HCT116 (cell line): ENCODE results near the gene CAMK1D. TPM values are rescaled to one million over a fixed set of nuclear protein-coding genes. Genes with fewer than 3 reads are reported as not detected.

Experiments used
- ATAC-seq: fragments of 200-7000 bp; cut with Tn5 transposase; 2 replicates; pipeline ENCODE4 v1.9.1; 2020; ENCODE audit warnings: mild to moderate bottlenecking, moderate library complexity
- BruUV-seq: library from RNA; stranded (reverse); fragments of 400-500 nt; replicated peaks from 2 replicates; lab custom pipeline; 2021; lab: Mats Ljungman, UMichigan
- CTCF ChIA-PET: fragments of 300-600 bp; sonication (Branson Sonifier 250); formaldehyde crosslinking; loops from one replicate; lab custom pipeline; 2021; ENCODE audit warnings: antibody characterized with exemption; lab: Charles Lee
- POLR2A ChIA-PET: fragments of 300-600, 350-600 bp; sonication (Branson Sonifier 250); formaldehyde crosslinking; loops from one replicate; lab custom pipeline; 2021; ENCODE audit warnings: antibody characterized with exemption; lab: Charles Lee
- RAD21 ChIA-PET, 2 experiments: fragments of 300-600 bp; sonication (Branson Sonifier 250); formaldehyde crosslinking; loops; one replicate each; lab custom pipeline; 2023; ENCODE audit warnings: low total read pairs in 2 of 2; ENCODE audit not compliant: uncharacterized antibody in 2 of 2, unreplicated experiment in 2 of 2, low non-redundant PET in 1 of 2; lab: Charles Lee
- DNase-seq: peaks from one replicate; pipeline ENCODE4 v3.0.0-alpha.2; 2010; ENCODE audit warnings: low read depth, low spot score
- H2AFZ ChIP-seq: fragments of 200-600 bp; shearing (Covaris generic), sonication (generic); 2 replicates; pipeline ENCODE4 v1.6.1; 2017; ENCODE audit warnings: low read depth, mixed run types, mixed read lengths, antibody characterized with exemption, low read length; ENCODE audit not compliant: poor library complexity, severe bottlenecking
- H3K27ac ChIP-seq: 2 replicates; pipeline ENCODE4 v1.5.1; 2012; ENCODE audit warnings: low read depth, low read length
- H3K27me3 ChIP-seq: fragments of 200-600 bp; sonication (generic); 2 replicates; pipeline ENCODE4 v1.6.1; 2016; ENCODE audit warnings: mixed run types, low read length, mixed read lengths; ENCODE audit not compliant: insufficient read depth
- H3K36me3 ChIP-seq, 2 experiments: fragments of 200-500 bp in 1 of 2; fragments of 200-600 bp in 1 of 2; sonication (Bioruptor generic) in 1 of 2; sonication (generic) in 1 of 2; 2 replicates each; pipeline versions ENCODE4 v1.5.1 to v1.6.1; 2014 to 2016; ENCODE audit warnings: low read length in 2 of 2, inconsistent platforms in 1 of 2, mixed read lengths in 1 of 2, mixed run types in 1 of 2; ENCODE audit not compliant: insufficient read depth in 2 of 2, control insufficient read depth in 1 of 2
- H3K4me1 ChIP-seq, 2 experiments: fragments of 200-600 bp in 1 of 2; sonication (generic) in 1 of 2; 2 replicates each; pipeline versions ENCODE4 v1.5.1 to v1.6.1; 2012 to 2017; ENCODE audit warnings: low read length in 2 of 2, inconsistent platforms in 1 of 2, mild to moderate bottlenecking in 1 of 2, mixed read lengths in 1 of 2, mixed run types in 1 of 2, moderate library complexity in 1 of 2; ENCODE audit not compliant: insufficient read depth in 2 of 2, control insufficient read depth in 1 of 2
- H3K4me2 ChIP-seq: fragments of 200-600 bp; sonication (generic); 2 replicates; pipeline ENCODE4 v1.6.1; 2017; ENCODE audit warnings: mixed run types, low read length, mixed read lengths
- H3K4me3 ChIP-seq, 2 experiments: fragments of 200-600 bp in 1 of 2; sonication (generic) in 1 of 2; replicated peaks in 1 of 2; 2 replicates each; pipeline ENCODE4 v1.5.1; 2011 to 2016; ENCODE audit warnings: low read length in 2 of 2, control low read depth in 1 of 2, low read depth in 1 of 2, mild to moderate bottlenecking in 1 of 2, mixed read lengths in 1 of 2, mixed run types in 1 of 2
- H3K79me2 ChIP-seq: fragments of 200-600 bp; sonication (generic); 2 replicates; pipeline ENCODE4 v1.6.1; 2017; ENCODE audit warnings: mild to moderate bottlenecking, mixed run types, low read length, moderate library complexity, mixed read lengths; ENCODE audit not compliant: insufficient read depth
- H3K9ac ChIP-seq: fragments of 200-600 bp; sonication (generic); 2 replicates; pipeline ENCODE4 v1.6.1; 2016; ENCODE audit warnings: low read length, mixed read lengths
- H3K9me2 ChIP-seq: fragments of 200-600 bp; sonication (generic), shearing (Covaris generic); 2 replicates; pipeline ENCODE4 v1.6.1; 2017; ENCODE audit warnings: mixed run types, mild to moderate bottlenecking, moderate library complexity; ENCODE audit not compliant: insufficient read depth
- H3K9me3 ChIP-seq, 2 experiments: fragments of 200-500 bp in 1 of 2; fragments of 200-600 bp in 1 of 2; sonication (Bioruptor generic) in 1 of 2; sonication (generic) in 1 of 2; 2 replicates each; pipeline ENCODE4 v1.6.1; 2014 to 2017; ENCODE audit warnings: low read length in 2 of 2, mixed read lengths in 2 of 2, inconsistent platforms in 1 of 2, low read depth in 1 of 2, mild to moderate bottlenecking in 1 of 2, mixed run types in 1 of 2, moderate library complexity in 1 of 2; ENCODE audit not compliant: control insufficient read depth in 1 of 2, insufficient read depth in 1 of 2
- H4K20me1 ChIP-seq: fragments of 200-600 bp; sonication (generic), shearing (Covaris generic); 2 replicates; pipeline ENCODE4 v1.6.1; 2017; ENCODE audit warnings: mixed run types, mild to moderate bottlenecking, moderate library complexity; ENCODE audit not compliant: insufficient read depth
- EGR1 ChIP-seq: IDR thresholded peaks from 2 replicates; pipeline ENCODE4 v1.6.1; 2012; ENCODE audit warnings: low read depth
- EZH2 ChIP-seq: fragments of 200-600 bp; sonication (generic); IDR thresholded peaks from 2 replicates; pipeline ENCODE4 v1.6.1; 2017; ENCODE audit warnings: antibody characterized with exemption, mixed run types
- EZH2phosphoT487 ChIP-seq: fragments of 200-600 bp; IDR thresholded peaks from 2 replicates; pipeline ENCODE4 v1.6.1; 2018; ENCODE audit warnings: antibody characterized with exemption, borderline replicate concordance
- JUND ChIP-seq: IDR thresholded peaks from 2 replicates; pipeline ENCODE4 v1.6.1; 2012
- MAX ChIP-seq: IDR thresholded peaks from 2 replicates; pipeline ENCODE4 v1.6.1; 2012
- POLR2A ChIP-seq: IDR thresholded peaks from 2 replicates; pipeline ENCODE4 v1.7.0; 2011; ENCODE audit warnings: borderline replicate concordance; ENCODE audit not compliant: insufficient read depth, insufficient read length; ENCODE audit errors: extremely low read depth
- RAD21 ChIP-seq: IDR thresholded peaks from 2 replicates; pipeline ENCODE4 v1.6.1; 2012; ENCODE audit warnings: low read depth, mild to moderate bottlenecking
- REST ChIP-seq: IDR thresholded peaks from 2 replicates; pipeline ENCODE4 v1.6.1; 2012; ENCODE audit warnings: low read depth
- SP1 ChIP-seq: IDR thresholded peaks from 2 replicates; pipeline ENCODE4 v1.6.1; 2012; ENCODE audit warnings: low read depth
- SRF ChIP-seq: IDR thresholded peaks from 2 replicates; pipeline ENCODE4 v1.6.1; 2012; ENCODE audit warnings: low read depth
- TCF7L2 ChIP-seq: IDR thresholded peaks from 2 replicates; pipeline ENCODE4 v1.7.0; 2011; ENCODE audit warnings: borderline replicate concordance, inconsistent platforms; ENCODE audit not compliant: insufficient read depth, insufficient read length; ENCODE audit errors: extremely low read depth
- intact Hi-C: fragments of 100-400 bp; cut with micrococcal nuclease; formaldehyde crosslinking; loops from 2 replicates; pipeline ENCODE4 v1.10.0; 2022
- total RNA-seq: library from RNA; stranded (reverse); gene quantifications from one replicate; pipeline ENCODE4 v1.2.1, GENCODE V29; 2021; ENCODE audit not compliant: unreplicated experiment
- TF ChIP-seq, protein P1 (sequence below): IDR thresholded peaks from 2 replicates; pipeline ENCODE4 v1.6.1; 2011; ENCODE audit warnings: mild to moderate bottlenecking, low read length, moderate library complexity; ENCODE audit not compliant: insufficient replicate concordance; ENCODE audit errors: extremely low read depth

The CAMK1D gene
- total RNA-seq, 1 experiment from 2014 or later = 9.6 TPM

DNA sequence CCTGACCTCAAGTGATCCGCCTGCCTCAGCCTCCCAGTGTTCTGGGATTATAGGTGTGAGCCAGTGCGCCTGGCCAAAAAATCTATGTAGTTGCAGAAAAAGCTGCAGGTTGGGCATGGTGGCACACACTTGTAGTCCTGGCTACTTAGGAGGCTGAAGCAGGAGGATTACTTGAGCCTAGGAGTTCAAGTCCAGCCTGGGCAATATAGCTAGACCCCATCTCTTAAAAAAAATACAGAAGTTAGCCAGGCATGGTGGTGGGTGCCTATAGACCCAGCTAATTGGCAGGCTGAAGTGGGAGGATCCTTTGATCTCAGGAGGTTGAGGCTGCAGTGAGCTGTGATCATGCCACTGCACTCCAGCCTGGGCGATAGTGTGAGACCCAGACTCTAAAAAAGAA is 24.8 kb upstream of the CAMK1D start:
- no TSS peak for BruUV-seq
- H3K4me1 ChIP-seq = peaks cover 9 to 26% of the 10 kb centered on the region in 2 experiments
- intact Hi-C loops = no loop called here
- DNase-seq (no peak), ATAC-seq (no peak)
- CTCF ChIA-PET = no interaction called here
- no peak overlapping the region for H2AFZ ChIP-seq
- no peak overlapping the region for H3K4me2 ChIP-seq
- RAD21 ChIA-PET = interaction anchor here in 1 of 2 experiments (1.1 kb wide), 1 partner anchor 332 kb away, joined by 4 read pairs; no protein-coding TSS in a partner anchor
- no peaks in the 10 kb centered on the region for H3K79me2 ChIP-seq
- H3K4me3 ChIP-seq = no peak overlapping the region
- no peak overlapping the region for H3K27ac ChIP-seq
- no peak for TF ChIP-seq EZH2
- H3K9me3 ChIP-seq = no peaks in the 10 kb centered on the region
- no peak overlapping the region for H3K9ac ChIP-seq
- POLR2A ChIA-PET = no interaction called here
- no peaks in the 10 kb centered on the region for H3K9me2 ChIP-seq
- H3K27me3 ChIP-seq = no peaks in the 10 kb centered on the region
- no peaks in the 10 kb centered on the region for H4K20me1 ChIP-seq
- no peaks in the 10 kb centered on the region for H3K36me3 ChIP-seq

- Histone ChIP-seq H3K79me2 (no peaks in the 10 kb centered on the region), H2AFZ (no peak overlapping the region), H3K27me3 (no peaks in the 10 kb centered on the region), H3K4me3 (no peak overlapping the region), H3K9me3 (no peaks in the 10 kb centered on the region), H4K20me1 (no peaks in the 10 kb centered on the region), H3K27ac (no peak overlapping the region), H3K9ac (no peak overlapping the region), H3K4me1 (peaks cover 6 to 21% of the 10 kb centered on the region in 2 experiments; a peak in 3 of 4 replicates), H3K36me3 (no peaks in the 10 kb centered on the region), H3K9me2 (no peaks in the 10 kb centered on the region), H3K4me2 (no peak overlapping the region)
- DNase-seq (no peak), ATAC-seq (no peak)
- intact Hi-C loops = no loop called here
- RAD21 ChIA-PET = no interaction called here
- TF ChIP-seq JUND = no peak
- no peak for TF ChIP-seq SP1
- no peak for TF ChIP-seq RAD21
- TF ChIP-seq TCF7L2 = no peak
- TF ChIP-seq EZH2 = no peak
- TF ChIP-seq POLR2A = no peak
- TF ChIP-seq MAX = no peak
- no peak for TF ChIP-seq REST
- TF ChIP-seq EGR1 = no peak
- TF ChIP-seq EZH2phosphoT487 = no peak
- TF ChIP-seq SRF = no peak
- TF ChIP-seq, protein P1, sequence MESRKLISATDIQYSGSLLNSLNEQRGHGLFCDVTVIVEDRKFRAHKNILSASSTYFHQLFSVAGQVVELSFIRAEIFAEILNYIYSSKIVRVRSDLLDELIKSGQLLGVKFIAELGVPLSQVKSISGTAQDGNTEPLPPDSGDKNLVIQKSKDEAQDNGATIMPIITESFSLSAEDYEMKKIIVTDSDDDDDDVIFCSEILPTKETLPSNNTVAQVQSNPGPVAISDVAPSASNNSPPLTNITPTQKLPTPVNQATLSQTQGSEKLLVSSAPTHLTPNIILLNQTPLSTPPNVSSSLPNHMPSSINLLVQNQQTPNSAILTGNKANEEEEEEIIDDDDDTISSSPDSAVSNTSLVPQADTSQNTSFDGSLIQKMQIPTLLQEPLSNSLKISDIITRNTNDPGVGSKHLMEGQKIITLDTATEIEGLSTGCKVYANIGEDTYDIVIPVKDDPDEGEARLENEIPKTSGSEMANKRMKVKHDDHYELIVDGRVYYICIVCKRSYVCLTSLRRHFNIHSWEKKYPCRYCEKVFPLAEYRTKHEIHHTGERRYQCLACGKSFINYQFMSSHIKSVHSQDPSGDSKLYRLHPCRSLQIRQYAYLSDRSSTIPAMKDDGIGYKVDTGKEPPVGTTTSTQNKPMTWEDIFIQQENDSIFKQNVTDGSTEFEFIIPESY = no peak
- BruUV-seq = no TSS peak
- CTCF ChIA-PET = interaction anchor here (2.2 kb wide), 1 partner anchor 329 kb away, joined by 5 read pairs; no protein-coding TSS in a partner anchor
- POLR2A ChIA-PET = no interaction called here
Observed at GRCh38 chr10:12327074-12327473, 22.3 kb upstream of the CAMK1D start.
